HG03439 (cell line): ENCODE data around the gene SLC8A1.

Source experiments
- ATAC-seq: cut with Tn5 transposase; IDR thresholded peaks from one replicate; pipeline ENCODE4 v1.9.1; 2021; ENCODE audit warnings: mild to moderate bottlenecking, moderate library complexity; ENCODE audit not compliant: unreplicated experiment

SLC8A1 gene

GRCh38 chr2:40394031-40394430 is 57.9 kb downstream of the SLC8A1 start:
- no peak for ATAC-seq

DNA sequence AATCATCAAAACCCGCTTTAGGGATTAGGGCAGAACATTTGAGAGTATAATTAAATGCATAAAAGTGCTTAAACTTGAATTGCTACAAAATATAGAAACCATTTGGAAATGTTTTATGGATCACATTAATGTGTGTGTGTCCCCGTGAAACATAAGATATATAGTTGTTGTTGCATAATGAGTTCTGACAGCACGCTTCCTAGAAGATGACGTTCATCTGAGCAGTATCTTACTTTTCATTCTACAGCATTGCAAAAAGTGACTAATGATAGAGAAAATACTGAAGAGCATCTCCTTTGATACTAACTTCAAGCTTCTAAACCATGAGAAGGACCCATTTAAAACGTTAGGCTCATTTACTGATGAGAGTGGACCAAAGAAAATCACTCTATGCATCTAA is 63.7 kb downstream of the SLC8A1 start:
- no peak for ATAC-seq

DNA sequence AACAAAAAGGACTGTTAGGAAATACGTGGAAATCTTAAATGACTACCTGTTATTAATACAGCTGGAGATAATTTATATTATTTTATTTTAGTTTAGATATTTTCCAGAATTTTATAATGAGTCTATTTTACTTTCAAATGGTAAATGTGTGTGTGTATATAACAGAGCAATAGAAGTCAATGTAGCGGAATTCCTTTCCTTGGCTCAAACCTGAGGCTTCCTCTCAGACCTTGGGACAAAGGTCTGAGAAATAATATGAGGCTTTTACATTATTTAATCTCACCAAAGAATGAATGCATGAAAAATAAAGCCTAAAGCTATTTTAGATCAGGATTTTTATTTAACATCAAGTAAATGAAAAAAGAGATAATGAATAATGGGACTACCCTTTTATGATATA is 65.7 kb downstream of the SLC8A1 start:
- no peak for ATAC-seq

- ATAC-seq, result no peak
These were observed 67.2 kb downstream of the SLC8A1 start for GRCh38 chr2:40384714-40385113.

DNA sequence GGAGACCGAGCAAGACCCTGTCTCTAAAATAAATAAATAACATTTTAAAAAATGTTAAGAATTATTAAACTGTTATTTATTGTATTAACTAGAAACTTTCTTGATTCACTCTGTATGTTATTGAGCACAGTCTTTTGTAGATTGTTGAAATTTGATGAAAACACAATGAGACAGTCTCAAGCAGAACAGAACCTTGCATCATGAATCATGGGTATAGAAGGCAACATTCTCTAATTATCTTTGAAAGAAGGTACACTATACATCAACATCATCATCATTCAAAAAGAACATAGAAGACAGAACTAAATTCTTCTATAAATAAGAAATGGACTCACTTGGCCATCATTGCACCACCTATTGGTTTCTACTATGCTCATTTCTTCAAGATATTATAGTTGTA is 67.7 kb downstream of the SLC8A1 start:
- no peak for ATAC-seq

GRCh38 chr2:40380721-40381120 is 71.2 kb downstream of the SLC8A1 start:
- no peak for ATAC-seq

DNA sequence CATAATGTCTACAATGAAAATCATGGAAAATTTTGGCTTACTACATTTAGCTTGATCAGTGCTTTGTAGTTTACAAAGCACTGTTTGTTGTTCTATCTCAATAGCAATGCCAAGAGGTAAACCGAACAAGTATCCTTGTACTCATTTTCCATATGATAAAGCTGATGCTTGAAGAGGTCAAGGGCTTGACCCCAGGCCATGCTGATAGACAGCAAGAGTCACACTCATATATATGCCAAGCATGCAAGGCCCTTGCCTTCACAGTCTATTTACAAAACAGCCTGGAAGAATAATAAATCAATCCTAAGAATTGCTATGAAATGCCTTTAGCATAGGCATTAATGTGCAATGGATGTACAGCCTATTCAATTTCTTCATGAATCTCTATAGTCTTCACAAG is 71.8 kb downstream of the SLC8A1 start:
- ATAC-seq, result no peak

GRCh38 chr2:40374543-40375240 is 77.2 kb downstream of the SLC8A1 start:
- ATAC-seq, result no peak

GRCh38 chr2:40373111-40373510 is 78.8 kb downstream of the SLC8A1 start:
- no peak for ATAC-seq

- ATAC-seq, result no peak
These were observed 79.5 kb downstream of the SLC8A1 start for GRCh38 chr2:40372283-40372985.

- no peak for ATAC-seq
These were observed 80.2 kb downstream of the SLC8A1 start for GRCh38 chr2:40371525-40372282.

- no peak for ATAC-seq
These were observed 81.9 kb downstream of the SLC8A1 start for GRCh38 chr2:40370007-40370395.

DNA sequence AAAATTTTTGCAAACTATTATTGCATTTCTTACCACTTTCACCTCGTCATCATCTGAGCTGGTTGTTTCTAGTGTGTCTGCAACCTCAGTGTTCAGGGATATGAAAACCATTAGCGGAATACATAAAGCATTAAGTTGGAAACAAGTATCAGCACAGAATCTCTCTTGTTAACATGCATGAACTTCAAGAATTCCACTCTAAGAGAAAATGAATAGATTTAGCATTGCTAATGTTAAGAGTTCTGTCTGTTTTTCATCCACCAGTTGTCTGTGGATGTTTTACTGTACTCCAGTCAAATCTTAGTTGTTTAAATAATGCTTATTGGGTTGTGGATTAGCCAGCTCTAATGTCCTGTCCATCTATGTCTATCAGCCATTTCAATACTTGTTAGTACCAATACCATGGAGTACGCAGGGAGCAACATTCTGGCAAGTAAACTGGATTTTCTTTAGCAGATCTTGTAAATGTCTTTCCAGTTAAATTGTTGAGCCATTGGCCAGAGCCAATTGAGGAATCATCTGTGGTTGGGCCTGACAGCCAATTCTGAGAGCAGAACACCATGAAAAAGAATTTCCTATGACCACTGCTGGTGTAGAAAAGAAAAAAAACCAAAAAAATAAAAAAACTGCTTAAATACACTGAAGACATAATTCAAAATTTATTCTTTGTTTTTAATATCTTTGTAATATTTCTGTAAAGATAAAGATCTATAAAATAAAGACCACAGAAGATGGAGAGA is 82.5 kb downstream of the SLC8A1 start:
- no peak for ATAC-seq

- ATAC-seq, result no peak
These were observed 84.2 kb downstream of the SLC8A1 start for GRCh38 chr2:40367652-40368051.

- no peak for ATAC-seq
These were observed 84.9 kb downstream of the SLC8A1 start for GRCh38 chr2:40367032-40367431.

GRCh38 chr2:40364151-40364874 is 87.6 kb downstream of the SLC8A1 start:
- no peak for ATAC-seq

DNA sequence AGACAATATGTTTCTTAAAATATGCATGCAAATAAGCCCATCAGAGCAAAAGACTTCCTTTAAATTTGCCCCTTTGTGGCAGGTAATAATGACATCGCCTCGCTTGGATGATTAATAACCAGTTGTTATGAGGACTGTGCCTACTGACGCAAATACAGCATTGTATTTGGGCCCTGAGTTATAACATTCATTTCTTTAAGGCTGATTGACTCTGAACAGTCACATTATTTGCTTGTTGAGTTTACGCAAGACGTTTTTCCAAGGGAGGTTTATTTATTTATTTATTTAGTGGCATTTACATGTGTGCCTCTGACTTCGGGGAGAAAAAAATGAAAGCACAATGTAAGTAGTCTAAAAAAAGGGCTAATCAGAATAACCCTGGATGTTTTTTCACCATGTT is 88.3 kb downstream of the SLC8A1 start:
- ATAC-seq, result no peak

GRCh38 chr2:40363231-40363630 is 88.7 kb downstream of the SLC8A1 start:
- ATAC-seq, result no peak

GRCh38 chr2:40361478-40361877 is 90.4 kb downstream of the SLC8A1 start:
- no peak for ATAC-seq

GRCh38 chr2:40360652-40361051 is 91.2 kb downstream of the SLC8A1 start:
- ATAC-seq, result no peak

DNA sequence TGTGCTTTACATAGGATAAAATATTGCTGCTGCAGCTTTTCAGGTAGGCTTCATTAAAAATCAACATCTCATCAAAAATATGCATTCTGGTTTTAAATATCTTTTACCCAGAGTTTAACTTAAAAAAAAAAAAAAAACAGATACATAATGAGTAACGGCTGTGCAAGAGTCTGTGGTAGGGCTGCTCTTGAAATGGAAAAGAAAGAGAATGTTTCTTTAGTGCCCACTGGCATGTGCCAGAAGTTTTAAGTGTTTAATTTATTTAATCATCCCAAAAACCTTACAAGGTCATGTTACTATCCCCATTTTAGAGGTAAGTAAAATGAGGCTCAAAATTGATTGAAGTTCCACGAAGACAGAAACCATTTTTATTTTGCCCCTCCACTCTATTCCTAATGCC is 92.1 kb downstream of the SLC8A1 start:
- ATAC-seq, result no peak
